Measurements from ENCODE around the gene LRP11. TPM values are rescaled to one million over a fixed set of nuclear protein-coding genes. Genes with fewer than 3 reads are reported as not detected.
"Not testable (repeated sequence)": the region's sequence is repeated elsewhere in the genome, so short reads cannot be mapped to it uniquely, and the experiment has no call there.

Gene LRP11
- total RNA-seq, 4 donors from 2014 or later = 15.0 to 29.1 (median 24.0) TPM

DNA sequence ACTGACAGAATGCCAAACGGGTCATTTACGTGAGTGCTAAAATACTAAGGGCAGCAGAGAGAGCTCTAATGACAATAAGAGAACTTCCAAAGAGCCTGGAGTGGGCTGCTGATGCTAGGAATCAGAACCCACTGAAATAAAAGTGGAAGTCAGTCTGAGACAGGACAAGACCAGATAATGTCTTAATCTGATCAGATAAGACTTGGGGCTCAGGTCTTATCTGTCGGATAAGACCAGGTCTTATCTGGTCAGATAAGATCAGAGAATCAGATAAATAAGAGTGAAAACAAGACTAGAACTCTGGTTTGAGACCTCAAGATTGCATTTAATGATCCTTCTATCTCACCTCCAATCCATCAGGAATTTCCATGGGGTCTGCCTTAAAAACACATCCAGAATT lies 18.6 kb downstream of the LRP11 start:
- no peak overlapping the region for H3K4me3 ChIP-seq
- H3K36me3 ChIP-seq = peaks cover 0 to 17% (median 0%) of the 10 kb centered on the region in 4 donors
- H3K27ac ChIP-seq (replicated peaks in 1 of 4) = no peak overlapping the region
- DNase-seq (ENCODE audit: extremely low spot score) = no peak
- no peaks in the 10 kb centered on the region for H3K9me3 ChIP-seq
- H3K27me3 ChIP-seq = no peaks in the 10 kb centered on the region
- WGBS = 96% methylated on average over 2 of the region's 3 CpGs
- intact Hi-C loops (cut with DNase I) = no loop called here
- TF ChIP-seq POLR2AphosphoS5 (IDR thresholded peaks at IDR 0.05) = no peak
- no peak for TF ChIP-seq EP300 (IDR thresholded peaks at IDR 0.05)
- TF ChIP-seq POLR2A (IDR thresholded peaks at IDR 0.05; ENCODE audit: low read depth) = no peak
- TF ChIP-seq, protein P1, sequence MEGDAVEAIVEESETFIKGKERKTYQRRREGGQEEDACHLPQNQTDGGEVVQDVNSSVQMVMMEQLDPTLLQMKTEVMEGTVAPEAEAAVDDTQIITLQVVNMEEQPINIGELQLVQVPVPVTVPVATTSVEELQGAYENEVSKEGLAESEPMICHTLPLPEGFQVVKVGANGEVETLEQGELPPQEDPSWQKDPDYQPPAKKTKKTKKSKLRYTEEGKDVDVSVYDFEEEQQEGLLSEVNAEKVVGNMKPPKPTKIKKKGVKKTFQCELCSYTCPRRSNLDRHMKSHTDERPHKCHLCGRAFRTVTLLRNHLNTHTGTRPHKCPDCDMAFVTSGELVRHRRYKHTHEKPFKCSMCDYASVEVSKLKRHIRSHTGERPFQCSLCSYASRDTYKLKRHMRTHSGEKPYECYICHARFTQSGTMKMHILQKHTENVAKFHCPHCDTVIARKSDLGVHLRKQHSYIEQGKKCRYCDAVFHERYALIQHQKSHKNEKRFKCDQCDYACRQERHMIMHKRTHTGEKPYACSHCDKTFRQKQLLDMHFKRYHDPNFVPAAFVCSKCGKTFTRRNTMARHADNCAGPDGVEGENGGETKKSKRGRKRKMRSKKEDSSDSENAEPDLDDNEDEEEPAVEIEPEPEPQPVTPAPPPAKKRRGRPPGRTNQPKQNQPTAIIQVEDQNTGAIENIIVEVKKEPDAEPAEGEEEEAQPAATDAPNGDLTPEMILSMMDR (IDR thresholded peaks at IDR 0.05) = no peak
- peaks cover 10 to 36% (median 23%) of the 10 kb centered on the region in 4 donors for H3K4me1 ChIP-seq

DNA sequence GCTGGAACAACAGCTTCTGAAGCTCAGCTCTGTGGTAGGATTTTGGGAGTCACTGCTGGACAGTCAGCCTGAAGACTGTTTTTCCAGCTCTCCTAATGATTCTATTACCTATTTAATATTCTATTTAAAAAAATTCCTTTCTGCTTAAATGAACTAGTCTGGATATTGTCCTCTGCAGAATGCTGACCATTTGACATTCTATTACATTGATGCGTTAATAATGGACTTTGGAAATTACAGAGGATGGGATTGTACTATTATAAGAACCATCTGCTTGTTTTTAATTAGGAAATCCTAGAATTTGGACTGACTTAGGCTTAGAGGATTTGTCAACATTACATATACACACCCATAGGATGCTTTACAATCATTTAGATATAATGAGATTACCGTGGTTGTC lies 19.7 kb downstream of the LRP11 start:
- Histone ChIP-seq H3K4me1 (peaks cover 13 to 39% (median 24%) of the 10 kb centered on the region in 4 donors), H3K4me3 (no peak overlapping the region), H3K27ac (replicated peaks in 1 of 4) (no peak overlapping the region), H3K9me3 (no peaks in the 10 kb centered on the region), H3K27me3 (no peaks in the 10 kb centered on the region), H3K36me3 (peaks cover 0 to 17% (median 0%) of the 10 kb centered on the region in 4 donors)
- WGBS = 93% methylated on average over 2 of the region's 2 CpGs
- DNase-seq (ENCODE audit: extremely low spot score) = no peak
- no peak for TF ChIP-seq EP300 (IDR thresholded peaks at IDR 0.05)
- no peak for TF ChIP-seq POLR2AphosphoS5 (IDR thresholded peaks at IDR 0.05)
- TF ChIP-seq POLR2A (IDR thresholded peaks at IDR 0.05; ENCODE audit: low read depth) = no peak
- TF ChIP-seq, protein P1 (IDR thresholded peaks at IDR 0.05) = no peak
- intact Hi-C loops (cut with DNase I) = no loop called here

DNA sequence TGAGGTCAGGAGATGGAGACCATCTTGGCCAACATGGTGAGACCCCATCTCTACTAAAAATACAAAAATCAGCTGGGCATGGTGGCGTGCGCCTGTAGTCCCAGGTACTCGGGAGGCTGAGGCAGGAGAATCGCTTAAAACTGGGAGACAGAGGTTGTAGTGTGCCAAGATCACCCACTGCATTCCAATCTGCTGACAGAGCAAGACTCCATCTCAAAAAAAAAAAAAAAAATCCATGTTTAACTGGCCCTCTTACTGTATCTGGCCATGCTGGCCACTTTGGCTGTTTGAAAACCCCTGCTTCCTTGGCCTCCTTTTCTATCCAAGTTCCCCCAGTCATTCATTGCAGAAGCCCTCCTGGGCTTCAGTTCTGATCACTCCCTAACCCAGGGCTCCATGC lies 20.1 kb downstream of the LRP11 start:
- intact Hi-C loops (cut with DNase I); H3K27ac ChIP-seq (replicated peaks in 1 of 4); DNase-seq (ENCODE audit: extremely low spot score); H3K9me3 ChIP-seq; H3K27me3 ChIP-seq; H3K4me3 ChIP-seq: not testable (repeated sequence)
- peaks cover 0 to 17% (median 0%) of the 10 kb centered on the region in 4 donors for H3K36me3 ChIP-seq
- 86% methylated on average over 4 of the region's 4 CpGs for WGBS
- H3K4me1 ChIP-seq = peaks cover 13 to 39% (median 24%) of the 10 kb centered on the region in 4 donors

DNA sequence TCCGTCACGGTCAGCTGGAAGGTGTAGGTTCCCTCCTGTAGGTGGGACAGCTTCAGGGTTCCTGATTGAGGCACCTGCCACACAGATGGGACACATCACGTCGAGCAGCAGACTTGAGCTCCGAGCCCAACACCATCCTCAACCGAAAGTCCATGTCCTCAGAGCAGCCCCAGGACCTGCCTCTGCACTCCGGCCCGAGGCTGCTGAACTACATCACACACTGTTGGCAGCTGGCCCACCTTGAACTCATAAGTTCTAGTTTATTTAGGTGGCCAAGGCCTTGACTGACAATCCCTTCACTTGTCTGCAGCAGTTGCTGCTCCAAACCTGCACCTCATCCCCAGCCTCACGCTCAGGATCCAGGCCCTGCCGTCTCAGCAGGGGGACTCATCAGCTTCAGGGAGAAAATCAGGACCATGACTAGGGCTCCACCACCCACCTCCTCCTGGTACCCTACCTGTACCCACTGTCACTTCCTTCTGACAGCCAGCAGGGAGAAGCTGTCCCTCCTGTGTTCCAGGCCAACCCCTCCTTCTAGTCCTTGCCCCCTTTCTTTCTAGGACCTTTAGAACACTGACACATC lies 21.0 kb downstream of the LRP11 start:
- Histone ChIP-seq H3K27ac (replicated peaks in 1 of 4) (no peak overlapping the region), H3K9me3 (no peaks in the 10 kb centered on the region), H3K27me3 (no peaks in the 10 kb centered on the region), H3K4me1 (peaks cover 13 to 39% (median 24%) of the 10 kb centered on the region in 4 donors), H3K4me3 (no peak overlapping the region), H3K36me3 (peaks cover 0 to 17% (median 0%) of the 10 kb centered on the region in 4 donors)
- 69% methylated on average over 8 of the region's 10 CpGs for WGBS
- no peak for TF ChIP-seq POLR2AphosphoS5 (IDR thresholded peaks at IDR 0.05)
- TF ChIP-seq EP300 (IDR thresholded peaks at IDR 0.05) = no peak
- TF ChIP-seq, protein P1 (IDR thresholded peaks at IDR 0.05) = no peak
- TF ChIP-seq POLR2A (IDR thresholded peaks at IDR 0.05; ENCODE audit: low read depth) = no peak
- intact Hi-C loops (cut with DNase I) = no loop called here
- no peak for DNase-seq (ENCODE audit: extremely low spot score)

DNA sequence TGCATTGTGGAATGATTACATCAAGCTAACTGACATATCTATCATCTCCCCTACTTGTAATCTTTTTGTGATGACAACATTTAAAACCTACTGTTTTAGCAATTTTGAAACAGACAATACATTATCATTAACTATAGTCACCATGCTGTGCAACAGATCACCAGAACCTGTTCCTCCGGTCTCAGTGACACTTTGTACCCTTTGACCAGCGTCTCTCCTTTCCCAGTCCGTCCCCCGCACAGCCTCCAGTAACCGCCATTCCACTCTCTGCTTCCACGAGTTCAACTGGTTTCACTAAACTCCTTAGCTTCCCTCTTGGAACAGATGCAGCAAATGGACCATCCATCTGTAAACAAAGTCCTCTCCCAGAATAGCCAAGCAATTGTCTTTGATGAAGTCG lies 21.8 kb downstream of the LRP11 start:
- Histone ChIP-seq H3K9me3 (no peaks in the 10 kb centered on the region), H3K36me3 (peaks cover 0 to 17% (median 2%) of the 10 kb centered on the region in 4 donors), H3K27me3 (no peaks in the 10 kb centered on the region), H3K27ac (replicated peaks in 1 of 4) (no peak overlapping the region), H3K4me1 (peaks cover 7 to 31% (median 17%) of the 10 kb centered on the region in 4 donors), H3K4me3 (no peak overlapping the region)
- TF ChIP-seq POLR2A (IDR thresholded peaks at IDR 0.05; ENCODE audit: low read depth) (no peak), EP300 (IDR thresholded peaks at IDR 0.05) (no peak), POLR2AphosphoS5 (IDR thresholded peaks at IDR 0.05) (no peak)
- TF ChIP-seq, protein P1 (IDR thresholded peaks at IDR 0.05) = no peak
- DNase-seq (ENCODE audit: extremely low spot score) = no peak
- intact Hi-C loops (cut with DNase I) = no loop called here
- WGBS = 94% methylated on average over 7 of the region's 7 CpGs
